Prostate gland (tissue), 2 donors: ENCODE results near the gene PDGFD.

Experiments
- POLR2A ChIP-seq: fragments of 450-650 bp; IDR thresholded peaks from one replicate; pipeline ENCODE4 v1.6.1; 2016; ENCODE audit warnings: antibody characterized with exemption, mild to moderate bottlenecking
- POLR2AphosphoS5 ChIP-seq: sonication (generic); formaldehyde crosslinking; IDR thresholded peaks from one replicate; pipeline ENCODE4 v1.6.1; 2017; ENCODE audit warnings: antibody characterized with exemption
- TF ChIP-seq, protein P1 (sequence below), 4 experiments: fragments of 200-600 bp in 2 of 4; fragments of 450-650 bp in 2 of 4; sonication (generic) in 2 of 4; IDR thresholded peaks; 1 replicate in 3 of 4; 2 replicates in 1 of 4; pipeline ENCODE4 v1.5.1; 2016 to 2019; ENCODE audit warnings: antibody characterized with exemption in 4 of 4, mild to moderate bottlenecking in 2 of 4, moderate library complexity in 2 of 4

GRCh38 chr11:103888541-103888951 is 275.4 kb downstream of the PDGFD start:
- TF ChIP-seq, protein P1, sequence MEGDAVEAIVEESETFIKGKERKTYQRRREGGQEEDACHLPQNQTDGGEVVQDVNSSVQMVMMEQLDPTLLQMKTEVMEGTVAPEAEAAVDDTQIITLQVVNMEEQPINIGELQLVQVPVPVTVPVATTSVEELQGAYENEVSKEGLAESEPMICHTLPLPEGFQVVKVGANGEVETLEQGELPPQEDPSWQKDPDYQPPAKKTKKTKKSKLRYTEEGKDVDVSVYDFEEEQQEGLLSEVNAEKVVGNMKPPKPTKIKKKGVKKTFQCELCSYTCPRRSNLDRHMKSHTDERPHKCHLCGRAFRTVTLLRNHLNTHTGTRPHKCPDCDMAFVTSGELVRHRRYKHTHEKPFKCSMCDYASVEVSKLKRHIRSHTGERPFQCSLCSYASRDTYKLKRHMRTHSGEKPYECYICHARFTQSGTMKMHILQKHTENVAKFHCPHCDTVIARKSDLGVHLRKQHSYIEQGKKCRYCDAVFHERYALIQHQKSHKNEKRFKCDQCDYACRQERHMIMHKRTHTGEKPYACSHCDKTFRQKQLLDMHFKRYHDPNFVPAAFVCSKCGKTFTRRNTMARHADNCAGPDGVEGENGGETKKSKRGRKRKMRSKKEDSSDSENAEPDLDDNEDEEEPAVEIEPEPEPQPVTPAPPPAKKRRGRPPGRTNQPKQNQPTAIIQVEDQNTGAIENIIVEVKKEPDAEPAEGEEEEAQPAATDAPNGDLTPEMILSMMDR (IDR thresholded peaks at IDR 0.05) = no peak
- no peak for TF ChIP-seq POLR2AphosphoS5
- TF ChIP-seq POLR2A = no peak
